ENCODE measurements around the gene CCM2L. TPM values are rescaled to one million over a fixed set of nuclear protein-coding genes. Genes with fewer than 3 reads are reported as not detected.
A peak's percentile ranks its signal among the peaks of the same experiment; 100 is the strongest.

Gene CCM2L
- total RNA-seq, 2 experiments from 2014 or later: 1.4 TPM; not detected in 1

DNA sequence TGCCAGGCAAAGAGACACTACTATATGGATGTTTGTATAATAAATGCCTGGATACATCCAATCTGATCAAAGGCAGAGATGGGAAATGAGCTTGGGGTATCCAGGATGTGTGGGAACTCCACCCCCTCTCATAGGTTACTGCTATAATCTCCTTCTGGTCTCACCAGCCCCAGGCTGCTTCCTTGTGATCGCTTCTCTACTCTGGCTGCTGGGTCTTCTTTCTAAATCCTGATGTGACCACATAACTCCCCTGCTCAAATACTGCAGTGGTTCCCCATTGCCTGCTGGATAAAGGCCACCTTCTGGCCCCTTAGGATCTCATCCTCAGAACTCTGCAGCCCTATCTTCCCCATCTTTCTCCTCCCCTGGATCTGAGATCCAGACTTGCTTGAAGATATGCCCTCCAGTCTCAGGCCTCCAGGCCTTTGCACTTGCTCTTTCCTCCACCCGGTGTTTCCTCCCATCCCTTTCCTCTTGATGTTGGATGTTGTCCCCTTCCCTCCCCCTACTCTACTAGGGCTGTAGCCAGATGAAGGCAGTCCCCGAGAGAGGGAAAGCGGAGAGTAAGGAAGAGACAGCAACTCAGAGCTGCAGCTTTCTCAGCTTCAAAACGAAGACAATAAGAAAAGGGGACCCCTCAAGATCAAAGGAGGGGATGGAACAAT lies 43.1 kb upstream of the CCM2L start:
- Histone ChIP-seq H3K27ac (ENCODE audit: low read depth, low read length, poor library complexity, severe bottlenecking) (no peak overlapping the region), H3K4me3 (ENCODE audit: low read depth, low read length, poor library complexity, severe bottlenecking) (no peak overlapping the region), H4K20me1 (ENCODE audit: insufficient read depth, low read length) (no peaks in the 10 kb centered on the region; the same call in 1 of the 2 replicates), H3K9me3 (ENCODE audit: low read length) (no peaks in the 10 kb centered on the region), H3K9me2 (ENCODE audit: insufficient read depth, low read length) (no peaks in the 10 kb centered on the region), H3K36me3 (ENCODE audit: insufficient read depth, low read length) (no peaks in the 10 kb centered on the region), H3K4me1 (ENCODE audit: insufficient read depth, low read length, poor library complexity, severe bottlenecking) (no peaks in the 10 kb centered on the region), H3K4me2 (ENCODE audit: low read length) (no peak overlapping the region), H2AFZ (ENCODE audit: low read length) (no peak overlapping the region), H3K79me2 (ENCODE audit: insufficient read depth, low read depth, low read length) (no peaks in the 10 kb centered on the region)
- CTCF ChIA-PET (ENCODE audit: unreplicated experiment): interaction anchor here (0.6 kb wide), 2 partner anchors 71 to 271 kb away, joined by 3 to 7 read pairs; no protein-coding TSS in a partner anchor
- BruUV-seq (replicated peaks): no TSS peak
- DNase-seq (ENCODE audit: low spot score): no peak
- TF ChIP-seq, protein P1, sequence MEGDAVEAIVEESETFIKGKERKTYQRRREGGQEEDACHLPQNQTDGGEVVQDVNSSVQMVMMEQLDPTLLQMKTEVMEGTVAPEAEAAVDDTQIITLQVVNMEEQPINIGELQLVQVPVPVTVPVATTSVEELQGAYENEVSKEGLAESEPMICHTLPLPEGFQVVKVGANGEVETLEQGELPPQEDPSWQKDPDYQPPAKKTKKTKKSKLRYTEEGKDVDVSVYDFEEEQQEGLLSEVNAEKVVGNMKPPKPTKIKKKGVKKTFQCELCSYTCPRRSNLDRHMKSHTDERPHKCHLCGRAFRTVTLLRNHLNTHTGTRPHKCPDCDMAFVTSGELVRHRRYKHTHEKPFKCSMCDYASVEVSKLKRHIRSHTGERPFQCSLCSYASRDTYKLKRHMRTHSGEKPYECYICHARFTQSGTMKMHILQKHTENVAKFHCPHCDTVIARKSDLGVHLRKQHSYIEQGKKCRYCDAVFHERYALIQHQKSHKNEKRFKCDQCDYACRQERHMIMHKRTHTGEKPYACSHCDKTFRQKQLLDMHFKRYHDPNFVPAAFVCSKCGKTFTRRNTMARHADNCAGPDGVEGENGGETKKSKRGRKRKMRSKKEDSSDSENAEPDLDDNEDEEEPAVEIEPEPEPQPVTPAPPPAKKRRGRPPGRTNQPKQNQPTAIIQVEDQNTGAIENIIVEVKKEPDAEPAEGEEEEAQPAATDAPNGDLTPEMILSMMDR (conservative IDR thresholded peaks at IDR 0.05; ENCODE audit: low read length): no peak
- TF ChIP-seq EZH2phosphoT487 (IDR thresholded peaks at IDR 0.05; ENCODE audit: borderline replicate concordance, low read depth, low read length): no peak
- POLR2A ChIA-PET: interaction anchor here (0.8 kb wide), 1 partner anchor 9 kb away, joined by 4 read pairs; no protein-coding TSS in a partner anchor
- intact Hi-C loops (cut with micrococcal nuclease; ENCODE audit: unreplicated experiment): no loop called here

- DNase-seq (ENCODE audit: low spot score): no peak
- H3K79me2 ChIP-seq (ENCODE audit: insufficient read depth, low read depth, low read length): no peaks in the 10 kb centered on the region
- no peaks in the 10 kb centered on the region for H3K36me3 ChIP-seq (ENCODE audit: insufficient read depth, low read length)
- no TSS peak for BruUV-seq (replicated peaks)
- no peak within 1 kb of the TSS for H3K27ac ChIP-seq (ENCODE audit: low read depth, low read length, poor library complexity, severe bottlenecking)
- H2AFZ ChIP-seq (ENCODE audit: low read length): no peak within 1 kb of the TSS
- H3K9me3 ChIP-seq (ENCODE audit: low read length): no peaks in the 10 kb centered on the region
- TF ChIP-seq, protein P1 (conservative IDR thresholded peaks at IDR 0.05; ENCODE audit: low read length): no peak
- H3K4me2 ChIP-seq (ENCODE audit: low read length): 0 out of 2 replicates have a peak within 1 kb of the TSS, but pooled peaks have one; percentile 22
- intact Hi-C loops (cut with micrococcal nuclease; ENCODE audit: unreplicated experiment): no loop called here
- POLR2A ChIA-PET: interaction anchor here (0.8 kb wide), 1 partner anchor 8 kb away, joined by 4 read pairs; no protein-coding TSS in a partner anchor
- peaks cover 6% of the 10 kb centered on the region for H3K4me1 ChIP-seq (ENCODE audit: insufficient read depth, low read length, poor library complexity, severe bottlenecking)
- no peaks in the 10 kb centered on the region; the same call in 1 of the 2 replicates for H4K20me1 ChIP-seq (ENCODE audit: insufficient read depth, low read length)
- CTCF ChIA-PET (ENCODE audit: unreplicated experiment): interaction anchor here (0.6 kb wide), 1 partner anchor 272 kb away, joined by 7 read pairs; no protein-coding TSS in a partner anchor
- no peaks in the 10 kb centered on the region for H3K9me2 ChIP-seq (ENCODE audit: insufficient read depth, low read length)
- no peak within 1 kb of the TSS for H3K4me3 ChIP-seq (ENCODE audit: low read depth, low read length, poor library complexity, severe bottlenecking)
Measured at GRCh38 chr20:31967830-31968249, 42.4 kb upstream of the CCM2L start, which contains the start of gene XKR7. TSS of gene XKR7 (plus strand) at chr20:31968151. CDS start at chr20:31968176, 25 bp downstream.

Data from OCI-LY7 (cell line).